IMR-90 (cell line): ENCODE data around the gene ANKMY1. TPM values are rescaled to one million over a fixed set of nuclear protein-coding genes. Genes with fewer than 3 reads are reported as not detected.

Experiments used
- ATAC-seq: fragments of 200-7000 bp; cut with Tn5 transposase; 2 replicates; pipeline ENCODE4 v1.9.1; 2020; ENCODE audit warnings: low read depth, mild to moderate bottlenecking, moderate library complexity
- BruUV-seq: library from RNA; stranded (reverse); fragments of 400-500 nt; replicated peaks from 2 replicates; lab custom pipeline; 2021; lab: Mats Ljungman, UMichigan
- CTCF ChIA-PET: fragments of 300-600 bp; formaldehyde crosslinking; extraction: SDS; loops from one replicate; lab custom pipeline; 2021; ENCODE audit warnings: antibody characterized with exemption; lab: Yijun Ruan, JAX
- POLR2A ChIA-PET: fragments of 300-600 bp; sonication (Branson Sonifier 250); formaldehyde crosslinking; loops from one replicate; lab custom pipeline; 2022; ENCODE audit warnings: antibody characterized with exemption; ENCODE audit not compliant: unreplicated experiment; lab: Charles Lee
- DNase-seq: peaks from one replicate; pipeline ENCODE4 v3.0.0; 2013
- H2AFZ ChIP-seq: replicated peaks from 2 replicates; pipeline ENCODE3; 2013; ENCODE audit warnings: low read length, mild to moderate bottlenecking; ENCODE audit not compliant: poor library complexity
- H2AK5ac ChIP-seq: 2 replicates; pipeline ENCODE4 v1.6.1; 2013; ENCODE audit warnings: low read depth, low read length, inconsistent platforms
- H2AK9ac ChIP-seq: replicated peaks from 2 replicates; pipeline ENCODE3; 2013; ENCODE audit warnings: mild to moderate bottlenecking, low read depth, low read length, moderate library complexity; ENCODE audit not compliant: poor library complexity
- H2BK120ac ChIP-seq: 2 replicates; pipeline ENCODE4 v1.6.1; 2013; ENCODE audit warnings: low read depth, low read length, inconsistent platforms
- H2BK15ac ChIP-seq: 3 replicates; pipeline ENCODE4 v1.6.1; 2013; ENCODE audit warnings: low read depth, low read length, inconsistent platforms
- H2BK20ac ChIP-seq: 2 replicates; pipeline ENCODE4 v1.6.1; 2013; ENCODE audit warnings: low read depth, mild to moderate bottlenecking, inconsistent platforms, low read length, moderate library complexity
- H2BK5ac ChIP-seq: 2 replicates; pipeline ENCODE4 v1.6.1; 2013; ENCODE audit warnings: mild to moderate bottlenecking, low read depth, low read length, inconsistent platforms; ENCODE audit not compliant: poor library complexity, severe bottlenecking
- H3K14ac ChIP-seq: replicated peaks from 2 replicates; pipeline ENCODE4 v1.6.1; 2013; ENCODE audit warnings: low read depth, low read length, inconsistent platforms
- H3K18ac ChIP-seq: 2 replicates; pipeline ENCODE4 v1.6.1; 2013; ENCODE audit warnings: low read depth, low read length, control low read depth
- H3K23ac ChIP-seq: 2 replicates; pipeline ENCODE4 v1.6.1; 2013; ENCODE audit warnings: low read depth, low read length, inconsistent platforms
- H3K27ac ChIP-seq: 2 replicates; pipeline ENCODE4 v1.5.1; 2013; ENCODE audit warnings: mild to moderate bottlenecking, control low read depth, low read length; ENCODE audit not compliant: insufficient read depth
- H3K27me3 ChIP-seq: 2 replicates; pipeline ENCODE4 v1.6.1; 2013; ENCODE audit warnings: low read length; ENCODE audit not compliant: control insufficient read depth, insufficient read depth
- H3K36me3 ChIP-seq: 2 replicates; pipeline ENCODE4 v1.6.1; 2013; ENCODE audit warnings: low read length, mixed read lengths; ENCODE audit not compliant: control insufficient read depth, insufficient read depth
- H3K4ac ChIP-seq: 2 replicates; pipeline ENCODE4 v1.6.1; 2013; ENCODE audit warnings: low read depth, low read length, inconsistent platforms
- H3K4me1 ChIP-seq: 2 replicates; pipeline ENCODE4 v1.6.1; 2013; ENCODE audit warnings: low read length, mixed read lengths; ENCODE audit not compliant: control insufficient read depth, insufficient read depth
- H3K4me2 ChIP-seq: 2 replicates; pipeline ENCODE4 v1.6.1; 2013; ENCODE audit warnings: low read depth, mild to moderate bottlenecking, control low read depth, low read length, moderate library complexity
- H3K4me3 ChIP-seq: 2 replicates; pipeline ENCODE4 v1.5.1; 2013; ENCODE audit warnings: low read depth, mild to moderate bottlenecking, control low read depth, low read length, moderate library complexity; ENCODE audit not compliant: insufficient read depth
- H3K56ac ChIP-seq: 2 replicates; pipeline ENCODE4 v1.6.1; 2013; ENCODE audit warnings: low read length, inconsistent platforms; ENCODE audit not compliant: insufficient read depth; ENCODE audit errors: extremely low read depth
- H3K79me1 ChIP-seq, 2 experiments: 2 replicates each; pipeline ENCODE4 v1.6.1; 2013; ENCODE audit warnings: low read length in 2 of 2, inconsistent platforms in 1 of 2, low read depth in 1 of 2
- H3K9ac ChIP-seq: 2 replicates; pipeline ENCODE4 v1.6.1; 2013; ENCODE audit warnings: low read depth, low read length, control low read depth
- H3K9me1 ChIP-seq: 2 replicates; pipeline ENCODE4 v1.6.1; 2013; ENCODE audit warnings: low read length, inconsistent platforms; ENCODE audit not compliant: insufficient read depth
- H3K9me3 ChIP-seq: 2 replicates; pipeline ENCODE4 v1.6.1; 2013; ENCODE audit warnings: low read length; ENCODE audit not compliant: control insufficient read depth, insufficient read depth
- H4K20me1 ChIP-seq: 2 replicates; pipeline ENCODE4 v1.6.1; 2013; ENCODE audit warnings: low read length, inconsistent platforms; ENCODE audit not compliant: insufficient read depth
- H4K5ac ChIP-seq: 2 replicates; pipeline ENCODE4 v1.6.1; 2013; ENCODE audit warnings: mild to moderate bottlenecking, low read depth, low read length, control low read depth
- H4K8ac ChIP-seq, 2 experiments: 2 replicates each; pipeline ENCODE4 v1.6.1; 2013; ENCODE audit warnings: low read depth in 2 of 2, low read length in 2 of 2, control low read depth in 1 of 2, inconsistent platforms in 1 of 2
- H4K91ac ChIP-seq: 2 replicates; pipeline ENCODE4 v1.6.1; 2013; ENCODE audit warnings: low read depth, low read length, inconsistent platforms; ENCODE audit not compliant: insufficient read depth
- BHLHE40 ChIP-seq: fragments of 150-350 bp; IDR thresholded peaks from 2 replicates; pipeline ENCODE4 v1.6.1; 2016; ENCODE audit warnings: mild to moderate bottlenecking, low read depth, low read length
- CEBPB ChIP-seq: IDR thresholded peaks from 2 replicates; pipeline ENCODE4 v1.6.1; 2012; ENCODE audit warnings: low read depth, low read length, improper control_type of control experiment
- FOS ChIP-seq: fragments of 150-350 bp; IDR thresholded peaks from 2 replicates; pipeline ENCODE4 v1.6.1; 2016; ENCODE audit warnings: low read depth, low read length
- MAZ ChIP-seq: IDR thresholded peaks from 2 replicates; pipeline ENCODE4 v1.6.1; 2012; ENCODE audit warnings: low read depth, mild to moderate bottlenecking, low read length, improper control_type of control experiment, moderate library complexity, borderline replicate concordance
- MXI1 ChIP-seq: IDR thresholded peaks from 2 replicates; pipeline ENCODE4 v1.6.1; 2012; ENCODE audit warnings: low read depth, mild to moderate bottlenecking, low read length, moderate library complexity, borderline replicate concordance
- RAD21 ChIP-seq: IDR thresholded peaks from 2 replicates; pipeline ENCODE4 v1.6.1; 2012; ENCODE audit warnings: low read length, improper control_type of control experiment
- RCOR1 ChIP-seq: IDR thresholded peaks from 2 replicates; pipeline ENCODE4 v1.6.1; 2012; ENCODE audit warnings: mild to moderate bottlenecking, low read length, improper control_type of control experiment; ENCODE audit not compliant: insufficient replicate concordance
- RFX5 ChIP-seq: IDR thresholded peaks from 2 replicates; pipeline ENCODE4 v1.8.0; 2012; ENCODE audit warnings: low read depth, mild to moderate bottlenecking, low read length, moderate library complexity
- WGBS, 2 experiments: methylation state at CpG; one replicate each; pipeline versions ENCODE4 v1.1.5 to v1.1.7; 2013; ENCODE audit warnings: missing lambda C conversion rate in 2 of 2; ENCODE audit not compliant: insufficient read length in 1 of 2; ENCODE audit errors: extremely low coverage in 2 of 2; 5-methylcytosine and 5-hydroxymethylcytosine counted together
- dilution Hi-C: fragments of 300-500 bp; cut with HindIII; formaldehyde crosslinking; loops from one replicate; pipeline ENCODE4 v1.14.3; 2018; ENCODE audit warnings: low sequenced_read_pairs; ENCODE audit not compliant: unreplicated experiment
- in situ Hi-C: fragments of 300-500 bp; cut with MboI; formaldehyde crosslinking; loops from 3 replicates; pipeline ENCODE4 v1.14.3; 2019; ENCODE audit warnings: low sequenced_read_pairs, inconsistent platforms, mixed read lengths
- intact Hi-C: fragments of 100-400 bp; cut with micrococcal nuclease; formaldehyde crosslinking; loops from 2 replicates; pipeline ENCODE4 v1.10.0; 2022
- polyA plus RNA-seq, 3 experiments: library from polyadenylated mRNA; depleted of rRNA; stranded (reverse); fragments of >200 nt; gene quantifications; 2 replicates each; pipeline ENCODE4 v1.2.3, GENCODE V29; 2012; ENCODE audit warnings: low replicate concordance in 1 of 3
- total RNA-seq: library from RNA; depleted of rRNA; stranded (reverse); fragments of >200 nt; gene quantifications from 2 replicates; pipeline ENCODE4 v1.2.3, GENCODE V29; 2012

Gene ANKMY1
- total and polyA plus RNA-seq, 2 of the 4 experiments (the other 2 are of a cell fraction): 2.9 to 5.5 TPM

DNA sequence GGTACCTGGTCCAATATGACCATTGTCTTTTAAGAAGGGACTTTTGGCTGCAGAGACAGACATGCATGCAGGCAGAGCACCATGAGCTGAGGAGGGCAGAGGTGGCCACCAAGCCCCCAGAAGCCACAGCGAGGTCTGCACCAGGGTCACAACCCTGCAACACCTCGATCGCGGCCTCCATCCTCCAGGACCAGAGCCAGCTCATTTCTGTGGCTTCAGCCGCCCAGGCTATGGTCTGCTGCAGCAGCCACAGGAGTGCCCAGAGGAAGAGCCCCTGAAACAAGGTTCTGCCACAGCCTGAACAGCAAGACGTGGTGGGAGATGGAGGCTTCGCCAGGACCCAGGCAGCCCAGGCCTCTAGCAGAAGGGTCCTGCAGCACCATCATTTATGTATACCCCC lies 53.9 kb downstream of the ANKMY1 start:
- no peak overlapping the region for H3K18ac ChIP-seq
- H2BK5ac ChIP-seq: no peak overlapping the region
- H2AK5ac ChIP-seq: no peak overlapping the region
- H2BK20ac ChIP-seq: no peak overlapping the region
- no peaks in the 10 kb centered on the region for H3K4me1 ChIP-seq
- ChIA-PET CTCF (interaction anchor here (1.6 kb wide), 1 partner anchor 10 kb away, joined by 6 read pairs; no protein-coding TSS in a partner anchor), POLR2A (no interaction called here)
- no peak overlapping the region for H2BK15ac ChIP-seq
- H2AFZ ChIP-seq: no peak overlapping the region
- no peak overlapping the region for H2AK9ac ChIP-seq
- in situ Hi-C loops (loop anchor here (10.0 kb wide), 1 partner anchor 341 kb away; no protein-coding TSS in a partner anchor), dilution Hi-C loops (no loop called here), intact Hi-C loops (no loop called here)
- H3K27ac ChIP-seq: no peak overlapping the region
- H3K27me3 ChIP-seq: no peaks in the 10 kb centered on the region
- 87% methylated on average over 3 of the region's 7 CpGs; no CpG with 5 or more reads in 1 of the 2 experiments for WGBS, 2 experiments
- DNase-seq (no peak), ATAC-seq (no peak)
- H3K79me1 ChIP-seq: no peaks in the 10 kb centered on the region
- no peak overlapping the region for H2BK120ac ChIP-seq
- peaks cover 8% of the 10 kb centered on the region; the same call in 1 of the 2 replicates for H3K9me1 ChIP-seq
- no peak overlapping the region for H3K4me2 ChIP-seq
- peaks cover 2% of the 10 kb centered on the region; the same call in 1 of the 2 replicates for H3K36me3 ChIP-seq
- no peaks in the 10 kb centered on the region for H3K9me3 ChIP-seq
- TF ChIP-seq FOS (no peak), RCOR1 (no peak), CEBPB (no peak), RFX5 (no peak), MXI1 (no peak), MAZ (no peak), RAD21 (no peak), BHLHE40 (no peak)
- no peak overlapping the region for H3K14ac ChIP-seq
- H4K91ac ChIP-seq: no peak overlapping the region
- H3K9ac ChIP-seq: no peak overlapping the region
- H4K20me1 ChIP-seq: no peaks in the 10 kb centered on the region; the same call in 1 of the 2 replicates
- no TSS peak for BruUV-seq
- H3K56ac ChIP-seq: no peak overlapping the region
- H3K4ac ChIP-seq: no peak overlapping the region
- no peak overlapping the region for H3K23ac ChIP-seq
- no peak overlapping the region for H3K4me3 ChIP-seq
- no peak overlapping the region for H4K5ac ChIP-seq
- no peak overlapping the region for H4K8ac ChIP-seq
